Measurements from ENCODE around the gene RNASEL. TPM values are rescaled to one million over a fixed set of nuclear protein-coding genes. Genes with fewer than 3 reads are reported as not detected.

The RNASEL gene
- total and polyA plus RNA-seq, 2 of the 4 experiments (the other 2 are of a cell fraction) = 2.5 to 6.5 TPM

GRCh38 chr1:182626527-182626926 is 37.5 kb upstream of the RNASEL start:
- Histone ChIP-seq H4K91ac (ENCODE audit: insufficient read depth, low read depth, low read length) (no peak overlapping the region), H3K79me1 (ENCODE audit: low read depth in 1 of 2, low read length in 2 of 2) (no peaks in the 10 kb centered on the region), H3K9ac (ENCODE audit: low read depth, low read length) (no peak overlapping the region), H3K27me3 (ENCODE audit: control insufficient read depth, insufficient read depth, low read length) (peaks cover 11% of the 10 kb centered on the region), H2AK9ac (replicated peaks; ENCODE audit: low read depth, low read length, poor library complexity) (no peak overlapping the region), H2AK5ac (ENCODE audit: low read depth, low read length) (no peak overlapping the region), H4K8ac (ENCODE audit: low read depth in 2 of 2, low read length in 2 of 2) (no peak overlapping the region), H3K9me3 (ENCODE audit: control insufficient read depth, insufficient read depth, low read length) (no peaks in the 10 kb centered on the region), H3K23ac (ENCODE audit: low read depth, low read length) (no peak overlapping the region), H2AFZ (replicated peaks; ENCODE audit: low read length, poor library complexity) (no peak overlapping the region), H3K27ac (ENCODE audit: insufficient read depth, low read length) (no peak overlapping the region), H2BK5ac (ENCODE audit: low read depth, low read length, poor library complexity, severe bottlenecking) (no peak overlapping the region), H3K4ac (ENCODE audit: low read depth, low read length) (no peak overlapping the region), H2BK15ac (ENCODE audit: low read depth, low read length) (no peak overlapping the region), H3K14ac (replicated peaks; ENCODE audit: low read depth, low read length) (no peak overlapping the region), H4K5ac (ENCODE audit: low read depth, low read length) (no peak overlapping the region), H3K56ac (ENCODE audit: extremely low read depth, insufficient read depth, low read length) (no peak overlapping the region), H3K4me3 (ENCODE audit: insufficient read depth, low read depth, low read length) (no peak overlapping the region), H3K4me2 (ENCODE audit: low read depth, low read length) (no peak overlapping the region), H3K9me1 (ENCODE audit: insufficient read depth, low read length) (peaks cover 4% of the 10 kb centered on the region; the same call in 1 of the 2 replicates), H3K36me3 (ENCODE audit: control insufficient read depth, insufficient read depth, low read length) (no peaks in the 10 kb centered on the region), H3K18ac (ENCODE audit: low read depth, low read length) (no peak overlapping the region), H2BK120ac (ENCODE audit: low read depth, low read length) (no peak overlapping the region), H2BK20ac (ENCODE audit: low read depth, low read length) (no peak overlapping the region), H3K4me1 (ENCODE audit: control insufficient read depth, insufficient read depth, low read length) (peaks cover 2% of the 10 kb centered on the region; the same call in 1 of the 2 replicates), H4K20me1 (ENCODE audit: insufficient read depth, low read length) (no peaks in the 10 kb centered on the region)
- in situ Hi-C loops (cut with MboI; ENCODE audit: low sequenced_read_pairs) = no loop called here
- ChIA-PET POLR2A (ENCODE audit: unreplicated experiment) (no interaction called here), CTCF (interaction anchor here (1.3 kb wide), 1 partner anchor 10 kb away, joined by 3 read pairs; no protein-coding TSS in a partner anchor)
- TF ChIP-seq ELK1 (IDR thresholded peaks at IDR 0.05; ENCODE audit: borderline replicate concordance, low read depth, low read length) (no peak), USF2 (IDR thresholded peaks at IDR 0.05; ENCODE audit: low read depth, low read length) (no peak), SMC3 (IDR thresholded peaks at IDR 0.05; ENCODE audit: low read depth, low read length) (no peak), MXI1 (IDR thresholded peaks at IDR 0.05; ENCODE audit: borderline replicate concordance, low read depth, low read length) (no peak), NFE2L2 (IDR thresholded peaks at IDR 0.05; ENCODE audit: low read depth, low read length) (no peak)
- no peak for DNase-seq
- dilution Hi-C loops (cut with HindIII; ENCODE audit: low sequenced_read_pairs, unreplicated experiment) = no loop called here
- no peak for ATAC-seq (ENCODE audit: low read depth)
- BruUV-seq (replicated peaks) = no TSS peak
- intact Hi-C loops (cut with micrococcal nuclease) = no loop called here
- WGBS, 2 experiments (ENCODE audit: extremely low coverage in 2 of 2, insufficient read length in 1 of 2) = no CpG with 5 or more reads among the region's 1 CpG
